GM12874 (cell line): ENCODE data around the gene PCYT2.

Experiments used
- CTCF ChIP-seq: IDR thresholded peaks from 2 replicates; pipeline ENCODE4 v1.5.1; 2011; ENCODE audit warnings: low read depth, mild to moderate bottlenecking, control low read depth, low read length, moderate library complexity; ENCODE audit not compliant: insufficient read depth

The PCYT2 gene

DNA sequence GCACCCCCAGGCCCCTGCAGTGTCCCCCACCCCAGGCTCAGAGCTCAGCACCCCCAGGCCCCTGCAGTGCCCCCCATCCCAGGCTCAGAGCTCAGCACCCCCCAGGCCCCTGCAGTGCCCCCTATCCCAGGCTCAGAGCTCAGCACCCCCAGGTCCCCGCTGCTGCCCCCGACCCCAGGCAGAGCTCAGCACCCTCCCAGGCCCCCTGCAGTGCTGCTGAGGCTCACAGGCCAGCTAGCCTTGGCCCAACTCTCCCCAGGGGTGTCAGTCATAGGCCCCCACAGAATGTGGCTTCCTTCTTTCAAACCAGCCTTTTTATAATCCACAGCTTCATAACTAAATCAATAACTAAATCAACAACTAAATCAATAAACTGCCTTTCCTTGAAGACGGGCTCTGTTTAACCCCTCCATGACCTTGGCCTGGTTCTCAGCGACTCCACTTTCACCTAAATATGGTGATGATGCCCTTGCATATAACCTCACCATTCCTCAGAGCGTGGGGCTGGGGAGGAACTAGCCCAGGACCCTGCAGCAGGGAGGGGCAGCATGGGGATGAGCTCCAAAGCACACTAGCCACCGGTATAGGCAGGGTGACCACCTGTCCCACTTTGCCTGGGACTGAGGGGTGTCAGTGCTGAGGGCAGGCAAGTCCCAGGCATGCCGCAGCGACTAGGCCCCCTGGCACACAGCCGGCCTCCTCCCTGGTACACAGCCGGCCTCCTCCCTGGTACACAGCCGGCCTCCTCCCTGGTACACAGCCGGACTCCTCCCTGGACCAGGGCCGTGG lies 44.8 kb upstream of the PCYT2 start:
- no peak for TF ChIP-seq CTCF

- no peak for TF ChIP-seq CTCF
Observed at GRCh38 chr17:81955058-81955681, 44.0 kb upstream of the PCYT2 start.

- no peak for TF ChIP-seq CTCF
Observed at GRCh38 chr17:81954131-81955057, 43.2 kb upstream of the PCYT2 start.

DNA sequence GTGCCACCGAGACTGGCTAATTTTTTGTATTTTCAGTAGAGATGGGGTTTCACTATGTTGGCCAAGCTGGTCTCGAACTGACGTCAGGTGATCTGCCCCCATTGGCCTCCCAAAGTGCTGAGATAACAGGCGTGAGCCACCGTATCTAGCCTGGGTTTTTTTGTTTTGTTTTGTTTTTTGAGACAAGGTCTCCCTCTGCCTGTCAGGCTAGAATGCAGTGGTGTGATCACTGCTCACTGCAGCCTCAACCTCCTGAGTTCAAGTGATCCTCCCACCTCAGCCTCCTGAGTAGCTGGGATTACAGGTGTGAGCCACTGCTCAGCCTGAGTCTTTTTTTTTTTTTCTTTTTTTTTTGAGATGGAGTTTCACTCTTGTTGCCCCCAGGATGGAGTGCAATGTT lies 42.2 kb upstream of the PCYT2 start:
- 0 out of 2 replicates have a peak, but pooled peaks have one; percentile 2 for TF ChIP-seq CTCF

DNA sequence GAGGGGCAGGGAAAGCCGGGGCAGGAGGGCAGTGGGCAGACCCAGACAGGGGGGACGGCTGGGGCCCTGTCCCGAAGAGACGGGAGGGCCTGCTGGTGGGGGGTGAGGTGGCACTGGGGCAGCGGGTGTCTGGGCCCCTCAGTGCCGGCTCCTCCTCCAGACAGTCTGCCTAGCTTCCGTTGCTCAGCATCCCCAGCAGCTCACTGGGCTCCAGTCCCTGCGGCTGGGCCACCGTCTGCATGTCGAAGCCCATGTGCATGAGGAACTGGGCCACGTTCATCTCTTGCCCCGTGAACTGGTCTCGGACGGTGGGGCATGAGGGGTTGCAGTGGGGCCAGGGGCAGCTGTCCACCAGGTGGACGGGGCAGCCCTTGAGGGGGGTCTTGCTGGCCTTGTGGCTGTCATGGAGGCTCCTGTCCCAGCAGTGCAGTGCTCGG lies 41.6 kb upstream of the PCYT2 start:
- TF ChIP-seq CTCF = no peak

GRCh38 chr17:81951785-81952684 lies 40.8 kb upstream of the PCYT2 start:
- no peak for TF ChIP-seq CTCF
